Mesenchymal stem cell (in vitro differentiated cells and primary cell): ENCODE results near the gene SGIP1.

Experiments
- DNase-seq: peaks from one replicate; pipeline ENCODE4 v3.0.0-alpha.2; 2013
- H2AFZ ChIP-seq: one replicate; pipeline ENCODE4 v1.6.1; 2013; ENCODE audit warnings: low read depth, mild to moderate bottlenecking, control low read depth, inconsistent platforms, low read length, moderate library complexity
- H2AK5ac ChIP-seq: 2 replicates; pipeline ENCODE4 v1.6.1; 2013; ENCODE audit warnings: low read length, moderate library complexity, mild to moderate bottlenecking, inconsistent platforms; ENCODE audit not compliant: severe bottlenecking
- H2BK120ac ChIP-seq: one replicate; pipeline ENCODE4 v1.6.1; 2013; ENCODE audit warnings: low read depth, mild to moderate bottlenecking, inconsistent platforms, low read length, moderate library complexity
- H2BK12ac ChIP-seq, 2 experiments: one replicate each; pipeline ENCODE4 v1.6.1; 2013; ENCODE audit warnings: inconsistent platforms in 2 of 2, low read length in 2 of 2, mild to moderate bottlenecking in 2 of 2, moderate library complexity in 2 of 2, control low read depth in 1 of 2
- H2BK15ac ChIP-seq: one replicate; pipeline ENCODE4 v1.6.1; 2013; ENCODE audit warnings: mild to moderate bottlenecking, low read depth, inconsistent platforms; ENCODE audit not compliant: poor library complexity, severe bottlenecking
- H2BK5ac ChIP-seq: 2 replicates; pipeline ENCODE4 v1.6.1; 2013; ENCODE audit warnings: low read depth, mild to moderate bottlenecking, low read length, control low read depth, inconsistent platforms; ENCODE audit not compliant: poor library complexity, severe bottlenecking
- H3K14ac ChIP-seq, 2 experiments: one replicate each; pipeline ENCODE4 v1.6.1; 2013; ENCODE audit warnings: inconsistent platforms in 2 of 2, low read length in 2 of 2, control low read depth in 1 of 2, mild to moderate bottlenecking in 1 of 2, moderate library complexity in 1 of 2
- H3K18ac ChIP-seq, 2 experiments: one replicate each; pipeline ENCODE4 v1.6.1; 2013; ENCODE audit warnings: inconsistent platforms in 2 of 2, low read length in 2 of 2, control low read depth in 1 of 2, low read depth in 1 of 2, mild to moderate bottlenecking in 1 of 2
- H3K23ac ChIP-seq, 2 experiments: one replicate each; pipeline ENCODE4 v1.6.1; 2013; ENCODE audit warnings: inconsistent platforms in 2 of 2, low read length in 2 of 2, mild to moderate bottlenecking in 2 of 2, moderate library complexity in 2 of 2, control low read depth in 1 of 2
- H3K27ac ChIP-seq: 2 replicates; pipeline ENCODE4 v1.5.1; 2013; ENCODE audit warnings: mild to moderate bottlenecking, moderate library complexity, low read length, control low read depth, inconsistent platforms; ENCODE audit not compliant: poor library complexity, severe bottlenecking
- H3K27me3 ChIP-seq, 2 experiments: 2 replicates each; pipeline versions ENCODE4 v1.6.1 to v1.7.0; 2013; ENCODE audit warnings: low read length in 2 of 2, mild to moderate bottlenecking in 2 of 2, moderate library complexity in 2 of 2, control low read depth in 1 of 2, inconsistent platforms in 1 of 2; ENCODE audit not compliant: control insufficient read depth in 1 of 2, insufficient read depth in 1 of 2
- H3K36me3 ChIP-seq, 2 experiments: 2 replicates each; pipeline versions ENCODE4 v1.6.1 to v1.7.0; 2013; ENCODE audit warnings: low read length in 2 of 2, control low read depth in 1 of 2, inconsistent platforms in 1 of 2, low read depth in 1 of 2, mild to moderate bottlenecking in 1 of 2; ENCODE audit not compliant: insufficient read depth in 2 of 2, control insufficient read depth in 1 of 2
- H3K4ac ChIP-seq, 2 experiments: one replicate each; pipeline ENCODE4 v1.6.1; 2013; ENCODE audit warnings: inconsistent platforms in 2 of 2, low read length in 2 of 2, mild to moderate bottlenecking in 2 of 2, moderate library complexity in 2 of 2, control low read depth in 1 of 2, low read depth in 1 of 2
- H3K4me1 ChIP-seq: 2 replicates; pipeline ENCODE4 v1.6.1; 2013; ENCODE audit warnings: low read depth, low read length, control low read depth; ENCODE audit not compliant: control insufficient read depth, insufficient read depth
- H3K4me2 ChIP-seq: 2 replicates; pipeline ENCODE4 v1.6.1; 2013; ENCODE audit warnings: low read length, mild to moderate bottlenecking, inconsistent platforms; ENCODE audit not compliant: poor library complexity, severe bottlenecking
- H3K4me3 ChIP-seq, 2 experiments: 2 replicates each; pipeline versions ENCODE4 v1.5.1 to v1.7.0; 2013; ENCODE audit warnings: low read length in 2 of 2, mild to moderate bottlenecking in 2 of 2, control low read depth in 1 of 2, low read depth in 1 of 2; ENCODE audit not compliant: insufficient read depth in 1 of 2
- H3K79me1 ChIP-seq: replicated peaks from 2 replicates; pipeline ENCODE4 v1.6.1; 2013; ENCODE audit warnings: mild to moderate bottlenecking, control low read depth, low read length, inconsistent platforms; ENCODE audit not compliant: poor library complexity, severe bottlenecking
- H3K9ac ChIP-seq: 2 replicates; pipeline ENCODE4 v1.7.0; 2013; ENCODE audit warnings: mild to moderate bottlenecking, low read length, moderate library complexity
- H3K9me3 ChIP-seq: 2 replicates; pipeline ENCODE4 v1.7.0; 2013; ENCODE audit warnings: mild to moderate bottlenecking, low read length; ENCODE audit not compliant: control insufficient read depth
- H4K8ac ChIP-seq: one replicate; pipeline ENCODE4 v1.6.1; 2013; ENCODE audit warnings: inconsistent platforms, mild to moderate bottlenecking, low read length, moderate library complexity
- H4K91ac ChIP-seq: one replicate; pipeline ENCODE4 v1.6.1; 2013; ENCODE audit warnings: mild to moderate bottlenecking, low read length, inconsistent platforms
- WGBS: methylation state at CpG from one replicate; pipeline ENCODE4 v1.1.7; 2013; ENCODE audit warnings: mixed read lengths; 5-methylcytosine and 5-hydroxymethylcytosine counted together

SGIP1 gene

DNA sequence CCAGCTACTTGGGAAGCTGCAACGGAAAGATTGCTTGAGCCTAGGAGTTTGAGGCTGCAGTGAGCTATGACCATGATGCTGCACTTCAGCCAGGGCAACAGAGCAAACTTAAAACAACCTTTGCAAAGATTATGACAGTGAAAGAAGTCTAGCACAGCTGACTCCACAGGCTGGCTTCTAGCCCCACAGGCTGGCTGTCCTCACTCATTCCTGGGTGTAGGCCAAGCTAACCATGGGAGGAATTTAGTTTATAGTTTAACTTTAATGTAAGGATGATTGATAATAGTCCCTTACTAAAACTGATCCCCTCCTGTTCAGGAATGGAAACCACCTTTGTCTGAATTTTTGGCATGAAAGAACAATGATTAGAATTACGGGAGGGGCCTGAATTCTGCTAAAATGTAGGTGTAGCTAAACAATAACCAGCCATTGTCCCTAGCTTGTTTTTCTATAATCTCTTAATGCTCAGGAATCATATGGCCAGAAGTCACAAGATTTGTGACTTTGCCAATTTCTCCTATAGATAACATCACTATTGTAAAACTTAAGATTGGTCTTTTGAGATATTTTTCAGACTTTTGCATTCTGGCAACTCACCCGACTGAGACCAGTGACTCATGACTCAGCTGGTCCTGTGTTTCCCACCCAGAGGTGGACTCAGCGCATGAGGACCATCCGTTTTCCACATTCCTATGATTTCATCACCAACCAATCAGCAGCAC, 28.1 kb upstream of the SGIP1 start:
- H3K9ac ChIP-seq = peak overlapping the region; percentile 76
- H3K9me3 ChIP-seq = no peaks in the 10 kb centered on the region
- DNase-seq = peak; percentile 57
- no peak overlapping the region for H4K91ac ChIP-seq
- peak overlapping the region; percentile 91 for H3K27ac ChIP-seq
- H2BK5ac ChIP-seq = no peak overlapping the region
- no peak overlapping the region for H2AK5ac ChIP-seq
- H3K4me1 ChIP-seq = peaks cover 3% of the 10 kb centered on the region
- no peak overlapping the region for H3K4ac ChIP-seq
- WGBS = 58% methylated on average over 5 of the region's 5 CpGs
- H3K27me3 ChIP-seq = no peaks in the 10 kb centered on the region
- no peak overlapping the region for H3K23ac ChIP-seq
- no peak overlapping the region for H3K14ac ChIP-seq
- no peaks in the 10 kb centered on the region for H3K36me3 ChIP-seq
- no peak overlapping the region for H2BK15ac ChIP-seq
- peak overlapping the region; percentile 19 for H3K4me2 ChIP-seq
- H2BK120ac ChIP-seq = no peak overlapping the region
- no peak overlapping the region for H3K4me3 ChIP-seq
- no peak overlapping the region for H4K8ac ChIP-seq
- peak overlapping the region; percentile 1 to 49 for H2BK12ac ChIP-seq
- H2AFZ ChIP-seq = no peak overlapping the region
- H3K18ac ChIP-seq = no peak overlapping the region
- H3K79me1 ChIP-seq = no peaks in the 10 kb centered on the region

DNA sequence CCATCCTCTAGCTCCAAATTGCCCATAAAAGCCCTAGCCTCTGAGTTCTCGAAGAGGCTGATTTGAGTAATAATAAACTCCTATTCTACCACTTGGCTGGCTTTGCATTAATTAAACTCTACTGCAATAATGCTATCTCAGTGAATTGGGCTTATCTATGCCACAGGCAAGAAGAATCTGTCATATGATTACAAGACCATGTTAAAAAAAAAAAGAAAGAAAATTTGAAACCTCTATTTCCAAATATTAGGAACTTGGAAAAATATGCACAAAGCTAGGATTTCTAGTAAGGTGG, 27.6 kb upstream of the SGIP1 start:
- no peaks in the 10 kb centered on the region for H3K36me3 ChIP-seq
- H2AFZ ChIP-seq = no peak overlapping the region
- H3K9me3 ChIP-seq = no peaks in the 10 kb centered on the region
- no peak overlapping the region for H2BK120ac ChIP-seq
- no peaks in the 10 kb centered on the region for H3K79me1 ChIP-seq
- H4K91ac ChIP-seq = no peak overlapping the region
- H2BK15ac ChIP-seq = no peak overlapping the region
- no peak overlapping the region for H3K4ac ChIP-seq
- H3K27ac ChIP-seq = peak overlapping the region; percentile 85
- H3K4me2 ChIP-seq = no peak overlapping the region
- H2AK5ac ChIP-seq = no peak overlapping the region
- no peak overlapping the region for H3K4me3 ChIP-seq
- 75% methylated on average over 1 of the region's 1 CpG for WGBS
- no peak for DNase-seq
- H3K14ac ChIP-seq = no peak overlapping the region
- peaks cover 3% of the 10 kb centered on the region for H3K4me1 ChIP-seq
- no peak overlapping the region for H4K8ac ChIP-seq
- peak overlapping the region in 1 of 2 experiments; percentile 49 for H2BK12ac ChIP-seq
- no peak overlapping the region for H3K23ac ChIP-seq
- no peaks in the 10 kb centered on the region for H3K27me3 ChIP-seq
- no peak overlapping the region for H2BK5ac ChIP-seq
- H3K9ac ChIP-seq = no peak overlapping the region
- no peak overlapping the region for H3K18ac ChIP-seq

DNA sequence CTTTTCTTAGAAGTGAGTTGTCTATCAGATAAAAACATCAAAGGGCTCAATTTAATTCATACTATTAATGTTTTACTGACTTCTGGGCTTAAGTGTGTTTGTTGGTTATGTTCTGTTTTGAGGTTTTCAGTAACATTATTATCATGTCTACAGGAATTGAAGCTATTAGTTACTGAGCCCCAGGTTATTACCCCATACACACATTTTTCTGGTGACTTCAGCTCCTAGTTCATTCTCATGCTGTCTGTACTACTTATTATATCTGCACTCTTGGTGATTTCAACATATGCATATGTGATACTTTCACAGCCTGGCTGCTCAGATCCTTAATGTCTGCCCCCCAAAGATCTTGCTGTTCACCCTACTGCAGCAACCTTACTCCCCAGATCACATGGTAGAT, 27.0 kb upstream of the SGIP1 start:
- no peak overlapping the region for H3K4me3 ChIP-seq
- H3K79me1 ChIP-seq = no peaks in the 10 kb centered on the region
- no peaks in the 10 kb centered on the region for H3K9me3 ChIP-seq
- no peak for DNase-seq
- no peak overlapping the region for H4K91ac ChIP-seq
- H2AK5ac ChIP-seq = peak overlapping the region; percentile 68
- no peak overlapping the region for H3K9ac ChIP-seq
- no peak overlapping the region for H2BK5ac ChIP-seq
- no peaks in the 10 kb centered on the region for H3K36me3 ChIP-seq
- H3K23ac ChIP-seq = no peak overlapping the region
- no peak overlapping the region for H2BK120ac ChIP-seq
- H2BK12ac ChIP-seq = peak overlapping the region in 1 of 2 experiments; percentile 63
- peaks cover 3% of the 10 kb centered on the region for H3K4me1 ChIP-seq
- no peak overlapping the region for H3K18ac ChIP-seq
- no peak overlapping the region for H4K8ac ChIP-seq
- no peak overlapping the region for H3K4me2 ChIP-seq
- peak overlapping the region; percentile 85 for H3K27ac ChIP-seq
- no peak overlapping the region for H3K14ac ChIP-seq
- H2AFZ ChIP-seq = no peak overlapping the region
- H3K4ac ChIP-seq = no peak overlapping the region
- no peaks in the 10 kb centered on the region for H3K27me3 ChIP-seq
- H2BK15ac ChIP-seq = no peak overlapping the region

GRCh38 chr1:66510407-66510806, 23.5 kb upstream of the SGIP1 start:
- 92% methylated on average over 6 of the region's 6 CpGs for WGBS
- no peak overlapping the region for H2AK5ac ChIP-seq
- no peak overlapping the region for H3K27ac ChIP-seq
- H3K9ac ChIP-seq = no peak overlapping the region
- H3K14ac ChIP-seq = no peak overlapping the region
- peaks cover 1% of the 10 kb centered on the region for H3K4me1 ChIP-seq
- H3K27me3 ChIP-seq = no peaks in the 10 kb centered on the region
- H2BK120ac ChIP-seq = no peak overlapping the region
- peak overlapping the region; percentile 4 for H4K91ac ChIP-seq
- no peak overlapping the region for H3K23ac ChIP-seq
- H2BK15ac ChIP-seq = no peak overlapping the region
- no peak overlapping the region for H2BK12ac ChIP-seq
- no peak overlapping the region for H2BK5ac ChIP-seq
- no peak overlapping the region for H3K18ac ChIP-seq
- no peak for DNase-seq
- H3K79me1 ChIP-seq = no peaks in the 10 kb centered on the region
- no peak overlapping the region for H3K4me3 ChIP-seq
- H3K36me3 ChIP-seq = no peaks in the 10 kb centered on the region
- no peak overlapping the region for H2AFZ ChIP-seq
- no peak overlapping the region for H4K8ac ChIP-seq
- H3K4ac ChIP-seq = no peak overlapping the region
- peaks cover 4% of the 10 kb centered on the region for H3K9me3 ChIP-seq
- no peak overlapping the region for H3K4me2 ChIP-seq
